ENCODE measurements around the gene RPAP3.

RPAP3 gene

GRCh38 chr12:47743311-47743860 is 37.6 kb upstream of the RPAP3 start:
- TF ChIP-seq, protein P1, sequence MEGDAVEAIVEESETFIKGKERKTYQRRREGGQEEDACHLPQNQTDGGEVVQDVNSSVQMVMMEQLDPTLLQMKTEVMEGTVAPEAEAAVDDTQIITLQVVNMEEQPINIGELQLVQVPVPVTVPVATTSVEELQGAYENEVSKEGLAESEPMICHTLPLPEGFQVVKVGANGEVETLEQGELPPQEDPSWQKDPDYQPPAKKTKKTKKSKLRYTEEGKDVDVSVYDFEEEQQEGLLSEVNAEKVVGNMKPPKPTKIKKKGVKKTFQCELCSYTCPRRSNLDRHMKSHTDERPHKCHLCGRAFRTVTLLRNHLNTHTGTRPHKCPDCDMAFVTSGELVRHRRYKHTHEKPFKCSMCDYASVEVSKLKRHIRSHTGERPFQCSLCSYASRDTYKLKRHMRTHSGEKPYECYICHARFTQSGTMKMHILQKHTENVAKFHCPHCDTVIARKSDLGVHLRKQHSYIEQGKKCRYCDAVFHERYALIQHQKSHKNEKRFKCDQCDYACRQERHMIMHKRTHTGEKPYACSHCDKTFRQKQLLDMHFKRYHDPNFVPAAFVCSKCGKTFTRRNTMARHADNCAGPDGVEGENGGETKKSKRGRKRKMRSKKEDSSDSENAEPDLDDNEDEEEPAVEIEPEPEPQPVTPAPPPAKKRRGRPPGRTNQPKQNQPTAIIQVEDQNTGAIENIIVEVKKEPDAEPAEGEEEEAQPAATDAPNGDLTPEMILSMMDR (conservative IDR thresholded peaks at IDR 0.05; ENCODE audit: low read depth, low read length) = no peak
- DNase-seq (ENCODE audit: low read depth) = no peak
- H3K4me3 ChIP-seq (ENCODE audit: low read length) = no peak overlapping the region

DNA sequence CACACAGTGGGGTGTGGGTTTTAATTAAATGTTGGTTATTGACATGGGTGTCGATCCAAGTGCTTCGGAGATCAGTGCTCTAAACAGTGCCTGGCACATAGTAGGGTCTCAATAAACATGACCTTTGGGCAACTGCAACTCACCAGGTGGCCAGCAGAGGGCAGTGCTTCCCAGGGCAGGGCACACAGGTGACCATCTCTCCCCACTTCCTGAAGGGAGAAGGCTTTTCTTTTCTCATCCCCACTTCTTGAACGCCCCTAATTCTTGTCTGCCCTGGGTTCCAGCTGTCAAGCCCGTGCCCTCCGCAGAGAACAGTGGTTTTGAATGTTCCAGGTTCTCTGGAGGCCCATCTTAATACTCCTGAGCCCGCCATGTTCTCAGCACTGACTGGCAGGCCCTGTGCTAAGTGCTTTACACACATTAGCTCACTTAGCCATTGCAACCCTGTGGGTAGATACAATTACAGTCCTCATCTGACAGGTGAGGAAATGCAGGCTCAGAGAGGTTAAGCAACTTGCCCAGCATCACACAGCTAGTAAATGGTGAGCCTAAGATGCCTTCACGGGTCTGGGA is 36.5 kb upstream of the RPAP3 start:
- DNase-seq (ENCODE audit: low read depth) = no peak
- TF ChIP-seq, protein P1 (conservative IDR thresholded peaks at IDR 0.05; ENCODE audit: low read depth, low read length) = peak; percentile 99
- no peak overlapping the region for H3K4me3 ChIP-seq (ENCODE audit: low read length)

DNA sequence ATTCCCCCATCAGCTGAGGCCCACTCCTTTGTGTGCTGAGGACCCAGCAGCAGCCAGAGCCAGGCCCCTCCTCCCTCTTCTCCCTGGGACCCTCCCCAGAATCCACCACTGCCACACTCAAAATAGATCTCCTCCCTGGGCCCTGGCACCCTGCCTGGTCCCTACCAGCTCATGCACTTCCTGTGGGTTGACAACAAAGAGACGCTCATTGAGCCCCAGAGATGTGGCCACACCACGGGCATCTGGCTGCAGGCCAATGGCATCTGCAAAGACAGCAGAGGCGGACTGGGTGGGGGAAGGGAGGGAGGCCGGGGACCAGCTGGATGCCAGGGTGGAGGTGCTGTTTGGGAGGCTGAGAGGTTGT is 35.5 kb upstream of the RPAP3 start:
- TF ChIP-seq, protein P1 (conservative IDR thresholded peaks at IDR 0.05; ENCODE audit: low read depth, low read length) = no peak
- H3K4me3 ChIP-seq (ENCODE audit: low read length) = no peak overlapping the region
- no peak for DNase-seq (ENCODE audit: low read depth)

DNA sequence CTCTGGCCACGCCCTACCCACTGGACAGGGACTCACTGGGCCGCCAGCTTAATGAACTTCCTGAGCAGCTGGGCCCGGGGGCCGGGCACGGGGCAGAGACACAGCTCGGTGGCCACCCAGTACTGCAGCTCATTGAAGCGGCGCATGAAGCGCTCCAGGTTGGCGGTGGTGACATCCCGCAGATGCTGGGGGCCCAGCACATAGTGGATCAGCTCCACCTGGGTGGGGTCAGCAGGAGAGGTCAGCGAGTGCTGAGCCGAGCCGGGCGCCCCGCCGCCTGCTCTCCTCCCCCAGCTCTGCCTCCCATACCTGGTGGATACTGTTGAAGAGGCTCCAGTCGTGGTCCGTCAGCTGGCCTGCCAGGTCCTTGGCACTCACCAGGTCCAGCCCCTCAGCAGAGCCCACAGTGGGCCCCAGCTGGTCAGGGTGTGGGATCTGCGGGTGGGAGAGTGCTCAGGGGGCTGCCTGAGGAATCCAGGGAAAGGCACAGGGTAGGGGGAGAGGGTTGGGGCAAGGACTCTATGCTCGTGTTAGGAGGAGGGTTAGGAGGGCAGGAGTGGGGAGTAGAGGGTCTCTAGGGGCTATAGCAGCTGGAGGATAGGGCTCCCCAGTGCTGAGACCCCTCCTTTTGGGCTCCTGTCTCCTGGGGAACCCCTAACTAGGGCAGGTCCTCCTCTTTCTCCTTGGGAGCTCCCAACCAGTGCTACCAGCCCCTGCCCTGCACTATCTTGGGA is 34.9 kb upstream of the RPAP3 start:
- DNase-seq (ENCODE audit: low read depth) = no peak
- TF ChIP-seq, protein P1 (conservative IDR thresholded peaks at IDR 0.05; ENCODE audit: low read depth, low read length) = no peak
- H3K4me3 ChIP-seq (ENCODE audit: low read length) = no peak overlapping the region

GRCh38 chr12:47739979-47740378 is 34.1 kb upstream of the RPAP3 start:
- H3K4me3 ChIP-seq (ENCODE audit: low read length) = no peak overlapping the region
- no peak for DNase-seq (ENCODE audit: low read depth)

DNA sequence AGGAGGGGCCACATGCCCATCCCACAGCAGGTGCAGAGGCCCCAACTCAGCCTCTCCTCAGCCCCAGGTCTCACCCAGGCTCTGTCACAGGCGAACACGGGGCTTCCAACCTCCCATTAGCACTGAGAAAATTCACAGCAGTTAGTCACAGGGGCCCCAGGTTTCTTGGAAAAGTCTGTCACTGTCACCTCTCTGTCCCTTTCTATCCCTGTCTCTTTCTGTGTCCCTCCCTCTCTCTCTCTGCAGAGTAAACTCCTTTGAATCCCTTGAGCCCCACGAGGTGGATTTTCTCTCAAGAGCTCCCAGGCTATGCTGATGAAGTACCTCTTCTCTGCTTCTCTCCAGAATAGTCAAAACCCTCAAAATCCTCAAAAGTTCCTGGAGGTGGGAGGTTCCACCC is 33.5 kb upstream of the RPAP3 start:
- no peak for DNase-seq (ENCODE audit: low read depth)
- TF ChIP-seq, protein P1 (conservative IDR thresholded peaks at IDR 0.05; ENCODE audit: low read depth, low read length) = no peak
- H3K4me3 ChIP-seq (ENCODE audit: low read length) = no peak overlapping the region

More at GRCh38 chr12:47739979-47740378, 34.1 kb upstream of the RPAP3 start:
- TF ChIP-seq, protein P1 (conservative IDR thresholded peaks at IDR 0.05; ENCODE audit: low read depth, low read length) = no peak
